HCT116 (cell line): ENCODE results near the gene CERCAM. TPM values are rescaled to one million over a fixed set of nuclear protein-coding genes. Genes with fewer than 3 reads are reported as not detected.
A peak's percentile ranks its signal among the peaks of the same experiment; 100 is the strongest.

Experiments used
- ATAC-seq: fragments of 200-7000 bp; cut with Tn5 transposase; 2 replicates; pipeline ENCODE4 v1.9.1; 2020; ENCODE audit warnings: mild to moderate bottlenecking, moderate library complexity
- BruUV-seq: library from RNA; stranded (reverse); fragments of 400-500 nt; replicated peaks from 2 replicates; lab custom pipeline; 2021; lab: Mats Ljungman, UMichigan
- CTCF ChIA-PET: fragments of 300-600 bp; sonication (Branson Sonifier 250); formaldehyde crosslinking; loops from one replicate; lab custom pipeline; 2021; ENCODE audit warnings: antibody characterized with exemption; lab: Charles Lee
- POLR2A ChIA-PET: fragments of 300-600, 350-600 bp; sonication (Branson Sonifier 250); formaldehyde crosslinking; loops from one replicate; lab custom pipeline; 2021; ENCODE audit warnings: antibody characterized with exemption; lab: Charles Lee
- RAD21 ChIA-PET, 2 experiments: fragments of 300-600 bp; sonication (Branson Sonifier 250); formaldehyde crosslinking; loops; one replicate each; lab custom pipeline; 2023; ENCODE audit warnings: low total read pairs in 2 of 2; ENCODE audit not compliant: uncharacterized antibody in 2 of 2, unreplicated experiment in 2 of 2, low non-redundant PET in 1 of 2; lab: Charles Lee
- DNase-seq: peaks from one replicate; pipeline ENCODE4 v3.0.0-alpha.2; 2010; ENCODE audit warnings: low read depth, low spot score
- H2AFZ ChIP-seq: fragments of 200-600 bp; shearing (Covaris generic), sonication (generic); 2 replicates; pipeline ENCODE4 v1.6.1; 2017; ENCODE audit warnings: low read depth, mixed run types, mixed read lengths, antibody characterized with exemption, low read length; ENCODE audit not compliant: poor library complexity, severe bottlenecking
- H3K27ac ChIP-seq: 2 replicates; pipeline ENCODE4 v1.5.1; 2012; ENCODE audit warnings: low read depth, low read length
- H3K27me3 ChIP-seq: fragments of 200-600 bp; sonication (generic); 2 replicates; pipeline ENCODE4 v1.6.1; 2016; ENCODE audit warnings: mixed run types, low read length, mixed read lengths; ENCODE audit not compliant: insufficient read depth
- H3K36me3 ChIP-seq, 2 experiments: fragments of 200-500 bp in 1 of 2; fragments of 200-600 bp in 1 of 2; sonication (Bioruptor generic) in 1 of 2; sonication (generic) in 1 of 2; 2 replicates each; pipeline versions ENCODE4 v1.5.1 to v1.6.1; 2014 to 2016; ENCODE audit warnings: low read length in 2 of 2, inconsistent platforms in 1 of 2, mixed read lengths in 1 of 2, mixed run types in 1 of 2; ENCODE audit not compliant: insufficient read depth in 2 of 2, control insufficient read depth in 1 of 2
- H3K4me1 ChIP-seq, 2 experiments: fragments of 200-600 bp in 1 of 2; sonication (generic) in 1 of 2; 2 replicates each; pipeline versions ENCODE4 v1.5.1 to v1.6.1; 2012 to 2017; ENCODE audit warnings: low read length in 2 of 2, inconsistent platforms in 1 of 2, mild to moderate bottlenecking in 1 of 2, mixed read lengths in 1 of 2, mixed run types in 1 of 2, moderate library complexity in 1 of 2; ENCODE audit not compliant: insufficient read depth in 2 of 2, control insufficient read depth in 1 of 2
- H3K4me2 ChIP-seq: fragments of 200-600 bp; sonication (generic); 2 replicates; pipeline ENCODE4 v1.6.1; 2017; ENCODE audit warnings: mixed run types, low read length, mixed read lengths
- H3K4me3 ChIP-seq, 2 experiments: fragments of 200-600 bp in 1 of 2; sonication (generic) in 1 of 2; replicated peaks in 1 of 2; 2 replicates each; pipeline ENCODE4 v1.5.1; 2011 to 2016; ENCODE audit warnings: low read length in 2 of 2, control low read depth in 1 of 2, low read depth in 1 of 2, mild to moderate bottlenecking in 1 of 2, mixed read lengths in 1 of 2, mixed run types in 1 of 2
- H3K79me2 ChIP-seq: fragments of 200-600 bp; sonication (generic); 2 replicates; pipeline ENCODE4 v1.6.1; 2017; ENCODE audit warnings: mild to moderate bottlenecking, mixed run types, low read length, moderate library complexity, mixed read lengths; ENCODE audit not compliant: insufficient read depth
- H3K9ac ChIP-seq: fragments of 200-600 bp; sonication (generic); 2 replicates; pipeline ENCODE4 v1.6.1; 2016; ENCODE audit warnings: low read length, mixed read lengths
- H3K9me2 ChIP-seq: fragments of 200-600 bp; sonication (generic), shearing (Covaris generic); 2 replicates; pipeline ENCODE4 v1.6.1; 2017; ENCODE audit warnings: mixed run types, mild to moderate bottlenecking, moderate library complexity; ENCODE audit not compliant: insufficient read depth
- H3K9me3 ChIP-seq, 2 experiments: fragments of 200-500 bp in 1 of 2; fragments of 200-600 bp in 1 of 2; sonication (Bioruptor generic) in 1 of 2; sonication (generic) in 1 of 2; 2 replicates each; pipeline ENCODE4 v1.6.1; 2014 to 2017; ENCODE audit warnings: low read length in 2 of 2, mixed read lengths in 2 of 2, inconsistent platforms in 1 of 2, low read depth in 1 of 2, mild to moderate bottlenecking in 1 of 2, mixed run types in 1 of 2, moderate library complexity in 1 of 2; ENCODE audit not compliant: control insufficient read depth in 1 of 2, insufficient read depth in 1 of 2
- H4K20me1 ChIP-seq: fragments of 200-600 bp; sonication (generic), shearing (Covaris generic); 2 replicates; pipeline ENCODE4 v1.6.1; 2017; ENCODE audit warnings: mixed run types, mild to moderate bottlenecking, moderate library complexity; ENCODE audit not compliant: insufficient read depth
- CEBPB ChIP-seq: IDR thresholded peaks from 2 replicates; pipeline ENCODE4 v1.6.1; 2012; ENCODE audit warnings: low read depth
- JUND ChIP-seq: IDR thresholded peaks from 2 replicates; pipeline ENCODE4 v1.6.1; 2012
- POLR2AphosphoS5 ChIP-seq: IDR thresholded peaks from 2 replicates; pipeline ENCODE4 v1.6.1; 2011; ENCODE audit warnings: mild to moderate bottlenecking, low read depth, low read length, moderate library complexity
- RAD21 ChIP-seq: IDR thresholded peaks from 2 replicates; pipeline ENCODE4 v1.6.1; 2012; ENCODE audit warnings: low read depth, mild to moderate bottlenecking
- SRF ChIP-seq: IDR thresholded peaks from 2 replicates; pipeline ENCODE4 v1.6.1; 2012; ENCODE audit warnings: low read depth
- TCF7L2 ChIP-seq: IDR thresholded peaks from 2 replicates; pipeline ENCODE4 v1.7.0; 2011; ENCODE audit warnings: borderline replicate concordance, inconsistent platforms; ENCODE audit not compliant: insufficient read depth, insufficient read length; ENCODE audit errors: extremely low read depth
- YY1 ChIP-seq: IDR thresholded peaks from 2 replicates; pipeline ENCODE4 v1.6.1; 2011; ENCODE audit warnings: low read length, low read depth, moderate library complexity, mild to moderate bottlenecking; ENCODE audit not compliant: insufficient replicate concordance; ENCODE audit errors: extremely low read depth
- intact Hi-C: fragments of 100-400 bp; cut with micrococcal nuclease; formaldehyde crosslinking; loops from 2 replicates; pipeline ENCODE4 v1.10.0; 2022
- total RNA-seq: library from RNA; stranded (reverse); gene quantifications from one replicate; pipeline ENCODE4 v1.2.1, GENCODE V29; 2021; ENCODE audit not compliant: unreplicated experiment
- TF ChIP-seq, protein P1 (sequence below), 3 experiments: fragments of 200-600 bp in 1 of 3; sonication (generic) in 1 of 3; IDR thresholded peaks in 2 of 3; conservative IDR thresholded peaks in 1 of 3; 2 replicates each; pipeline ENCODE4 v1.5.1; 2012 to 2017; ENCODE audit warnings: low read depth in 2 of 3, low read length in 2 of 3, antibody characterized with exemption in 1 of 3, borderline replicate concordance in 1 of 3, control low read depth in 1 of 3, mild to moderate bottlenecking in 1 of 3, mixed read lengths in 1 of 3, mixed run types in 1 of 3, moderate library complexity in 1 of 3; ENCODE audit not compliant: insufficient read depth in 1 of 3

The CERCAM gene
- total RNA-seq, 1 experiment from 2014 or later, result 27.0 TPM

DNA sequence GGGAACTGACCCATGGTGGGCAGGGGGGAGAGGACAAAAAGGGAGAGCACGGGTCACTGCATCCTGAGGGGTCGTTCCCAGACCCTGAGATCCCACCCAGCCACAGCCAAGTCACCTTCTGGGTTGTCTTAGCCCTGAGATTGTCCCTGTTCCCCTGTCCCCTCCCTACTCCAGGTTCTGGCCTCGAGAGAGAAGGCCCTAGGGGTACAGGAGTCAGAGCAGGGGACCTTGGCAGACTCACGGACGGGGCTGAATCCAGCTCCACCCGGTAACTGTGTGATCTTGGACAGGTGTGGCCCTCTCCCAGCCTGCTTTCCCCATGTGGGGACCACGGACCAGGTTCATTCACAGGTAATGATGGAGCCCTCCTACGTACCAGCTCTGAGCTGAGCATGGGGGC, 11.2 kb upstream of the CERCAM start:
- Histone ChIP-seq H3K9me2 (no peaks in the 10 kb centered on the region), H3K9ac (no peak overlapping the region), H3K4me2 (no peak overlapping the region), H2AFZ (no peak overlapping the region), H3K27ac (no peak overlapping the region), H3K4me3 (no peak overlapping the region), H3K27me3 (no peaks in the 10 kb centered on the region), H3K9me3 (no peaks in the 10 kb centered on the region), H3K36me3 (no peaks in the 10 kb centered on the region), H4K20me1 (no peaks in the 10 kb centered on the region), H3K4me1 (peaks cover 0 to 9% of the 10 kb centered on the region in 2 experiments; a peak in 1 of 4 replicates), H3K79me2 (no peaks in the 10 kb centered on the region)
- no peak for TF ChIP-seq POLR2AphosphoS5
- TF ChIP-seq TCF7L2, result no peak
- no peak for TF ChIP-seq YY1
- no peak for TF ChIP-seq SRF
- no peak for DNase-seq
- intact Hi-C loops, result no loop called here
- RAD21 ChIA-PET, result no interaction called here
- CTCF ChIA-PET, result interaction anchor here (1.1 to 3.8 kb wide), 3 partner anchors 11 to 114 kb away, joined by 11 to 33 read pairs (median 12); partner anchors contain the start of gene CERCAM
- POLR2A ChIA-PET, result interaction anchor here (1.0 kb wide), 1 partner anchor 11 kb away, joined by 3 read pairs; the partner anchor contains the start of gene CERCAM
- BruUV-seq, result no TSS peak
- ATAC-seq, result no peak

DNA sequence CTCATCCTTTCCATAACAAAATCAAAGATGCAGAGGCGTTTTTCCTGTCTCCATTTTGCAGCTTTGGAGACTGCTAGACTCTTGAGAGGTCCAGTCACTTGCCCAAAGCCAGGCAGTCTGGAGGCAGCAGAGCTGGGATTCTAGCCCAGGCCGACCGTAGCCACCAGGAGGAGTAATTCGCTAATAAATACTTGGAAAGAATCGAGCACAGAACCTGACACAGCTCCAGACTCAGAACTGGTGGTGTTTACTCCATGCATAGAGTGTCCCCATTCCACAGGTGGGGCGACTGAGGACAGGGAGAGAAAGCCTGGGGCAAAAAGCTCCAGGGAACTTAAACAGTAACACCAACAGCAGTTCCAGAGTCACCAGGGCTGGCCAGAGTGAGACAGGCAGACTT, 10.7 kb upstream of the CERCAM start:
- Histone ChIP-seq H3K9me3 (no peaks in the 10 kb centered on the region), H2AFZ (no peak overlapping the region), H3K4me1 (peaks cover 0 to 13% of the 10 kb centered on the region in 2 experiments; a peak in 1 of 4 replicates), H3K27me3 (no peaks in the 10 kb centered on the region), H3K36me3 (no peaks in the 10 kb centered on the region), H3K4me2 (no peak overlapping the region)
- CTCF ChIA-PET, result interaction anchor here (1.1 to 3.8 kb wide), 3 partner anchors 10 to 115 kb away, joined by 11 to 33 read pairs (median 12); partner anchors contain the start of gene CERCAM
- intact Hi-C loops, result no loop called here
- no TSS peak for BruUV-seq
- TF ChIP-seq, protein P1, sequence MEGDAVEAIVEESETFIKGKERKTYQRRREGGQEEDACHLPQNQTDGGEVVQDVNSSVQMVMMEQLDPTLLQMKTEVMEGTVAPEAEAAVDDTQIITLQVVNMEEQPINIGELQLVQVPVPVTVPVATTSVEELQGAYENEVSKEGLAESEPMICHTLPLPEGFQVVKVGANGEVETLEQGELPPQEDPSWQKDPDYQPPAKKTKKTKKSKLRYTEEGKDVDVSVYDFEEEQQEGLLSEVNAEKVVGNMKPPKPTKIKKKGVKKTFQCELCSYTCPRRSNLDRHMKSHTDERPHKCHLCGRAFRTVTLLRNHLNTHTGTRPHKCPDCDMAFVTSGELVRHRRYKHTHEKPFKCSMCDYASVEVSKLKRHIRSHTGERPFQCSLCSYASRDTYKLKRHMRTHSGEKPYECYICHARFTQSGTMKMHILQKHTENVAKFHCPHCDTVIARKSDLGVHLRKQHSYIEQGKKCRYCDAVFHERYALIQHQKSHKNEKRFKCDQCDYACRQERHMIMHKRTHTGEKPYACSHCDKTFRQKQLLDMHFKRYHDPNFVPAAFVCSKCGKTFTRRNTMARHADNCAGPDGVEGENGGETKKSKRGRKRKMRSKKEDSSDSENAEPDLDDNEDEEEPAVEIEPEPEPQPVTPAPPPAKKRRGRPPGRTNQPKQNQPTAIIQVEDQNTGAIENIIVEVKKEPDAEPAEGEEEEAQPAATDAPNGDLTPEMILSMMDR (IDR thresholded peaks at IDR 0.05 in 2 of 3, conservative IDR thresholded peaks at IDR 0.05 in 1 of 3; ENCODE audit: borderline replicate concordance in 1 of 3, insufficient read depth in 1 of 3, low read depth in 2 of 3, low read length in 2 of 3), result peak in 2 of 3 experiments; percentile 37 to 46; a peak in 5 of 6 replicates
- TF ChIP-seq RAD21 (peak; percentile 40), POLR2AphosphoS5 (no peak), JUND (no peak), CEBPB (no peak)
- TF ChIP-seq, all 23 proteins: peak for 2
- H4K20me1 ChIP-seq, result no peaks in the 10 kb centered on the region
- ChIA-PET POLR2A (interaction anchor here (1.0 kb wide), 1 partner anchor 11 kb away, joined by 3 read pairs; the partner anchor contains the start of gene CERCAM), RAD21 (no interaction called here)
- no peak overlapping the region for H3K27ac ChIP-seq
- H3K9me2 ChIP-seq, result no peaks in the 10 kb centered on the region
- DNase-seq, result no peak
- peak; percentile 56 for ATAC-seq
- no peak overlapping the region for H3K9ac ChIP-seq
- no peaks in the 10 kb centered on the region for H3K79me2 ChIP-seq
- H3K4me3 ChIP-seq, result no peak overlapping the region
